ENCODE measurements around the gene SNRPE. TPM values are rescaled to one million over a fixed set of nuclear protein-coding genes. Genes with fewer than 3 reads are reported as not detected.

SNRPE gene
- total RNA-seq, 1 experiment from 2014 or later = 236 TPM

- POLR2A ChIA-PET = no interaction called here
- CTCF ChIA-PET = no interaction called here
Observed at GRCh38 chr1:203914292-203914691, 52.9 kb downstream of the SNRPE start.

GRCh38 chr1:203915811-203916210 lies 54.4 kb downstream of the SNRPE start:
- no peaks in the 10 kb centered on the region for H3K36me3 ChIP-seq (ENCODE audit: control insufficient read depth, insufficient read depth, low read length)
- Mint-ChIP-seq H3K27me3 (ENCODE audit: insufficient read depth, unreplicated experiment) (no peaks in the 10 kb centered on the region), H3K9me3 (ENCODE audit: unreplicated experiment) (peaks cover 13% of the 10 kb centered on the region), H3K36me3 (ENCODE audit: insufficient read depth, unreplicated experiment) (no peaks in the 10 kb centered on the region), H3K4me1 (ENCODE audit: low read depth, unreplicated experiment) (no peaks in the 10 kb centered on the region), H3K4me3 (ENCODE audit: unreplicated experiment) (no peak overlapping the region), H3K27ac (ENCODE audit: unreplicated experiment) (no peak overlapping the region)
- ChIA-PET POLR2A (no interaction called here), CTCF (no interaction called here)
- no TSS peak for BruUV-seq (replicated peaks)
- DNase-seq = no peak
- H3K27me3 ChIP-seq (replicated peaks; ENCODE audit: control insufficient read depth, insufficient read depth, low read length) = no peaks in the 10 kb centered on the region
- H3K9me3 ChIP-seq = peaks cover 3% of the 10 kb centered on the region; the same call in 1 of the 2 replicates
- TF ChIP-seq CTCF (IDR thresholded peaks at IDR 0.05; ENCODE audit: insufficient read depth in 1 of 2, low read depth in 1 of 2, low read length in 1 of 2, severe bottlenecking in 1 of 2, unreplicated experiment in 1 of 2) = no peak
- no peaks in the 10 kb centered on the region for H3K4me1 ChIP-seq
- no peak overlapping the region for H3K4me3 ChIP-seq (ENCODE audit: low read depth, low read length)
- intact Hi-C loops (cut with micrococcal nuclease; ENCODE audit: unreplicated experiment) = no loop called here

More at GRCh38 chr1:203914292-203914691, 52.9 kb downstream of the SNRPE start:
- H3K4me3 ChIP-seq (ENCODE audit: low read depth, low read length) = no peak overlapping the region
- peaks cover 3% of the 10 kb centered on the region; the same call in 1 of the 2 replicates for H3K9me3 ChIP-seq
- DNase-seq = no peak
- no peaks in the 10 kb centered on the region for H3K36me3 ChIP-seq (ENCODE audit: control insufficient read depth, insufficient read depth, low read length)
- H3K9me3 Mint-ChIP-seq (ENCODE audit: unreplicated experiment) = peaks cover 13% of the 10 kb centered on the region
- no peak for TF ChIP-seq CTCF (IDR thresholded peaks at IDR 0.05; ENCODE audit: insufficient read depth in 1 of 2, low read depth in 1 of 2, low read length in 1 of 2, severe bottlenecking in 1 of 2, unreplicated experiment in 1 of 2)
- no peaks in the 10 kb centered on the region for H3K4me1 ChIP-seq
- no peaks in the 10 kb centered on the region for H3K36me3 Mint-ChIP-seq (ENCODE audit: insufficient read depth, unreplicated experiment)
- no TSS peak for BruUV-seq (replicated peaks)
- intact Hi-C loops (cut with micrococcal nuclease; ENCODE audit: unreplicated experiment) = no loop called here
- H3K4me1 Mint-ChIP-seq (ENCODE audit: low read depth, unreplicated experiment) = no peaks in the 10 kb centered on the region
- H3K27me3 ChIP-seq (replicated peaks; ENCODE audit: control insufficient read depth, insufficient read depth, low read length) = no peaks in the 10 kb centered on the region
- no peak overlapping the region for H3K27ac Mint-ChIP-seq (ENCODE audit: unreplicated experiment)
- H3K27me3 Mint-ChIP-seq (ENCODE audit: insufficient read depth, unreplicated experiment) = no peaks in the 10 kb centered on the region
- no peak overlapping the region for H3K4me3 Mint-ChIP-seq (ENCODE audit: unreplicated experiment)

GRCh38 chr1:203916756-203917155 lies 55.4 kb downstream of the SNRPE start:
- DNase-seq = no peak
- no peak overlapping the region for H3K4me3 ChIP-seq (ENCODE audit: low read depth, low read length)
- Mint-ChIP-seq H3K9me3 (ENCODE audit: unreplicated experiment) (peaks cover 13% of the 10 kb centered on the region), H3K4me3 (ENCODE audit: unreplicated experiment) (no peak overlapping the region), H3K36me3 (ENCODE audit: insufficient read depth, unreplicated experiment) (no peaks in the 10 kb centered on the region), H3K27me3 (ENCODE audit: insufficient read depth, unreplicated experiment) (no peaks in the 10 kb centered on the region), H3K27ac (ENCODE audit: unreplicated experiment) (no peak overlapping the region), H3K4me1 (ENCODE audit: low read depth, unreplicated experiment) (no peaks in the 10 kb centered on the region)
- no peaks in the 10 kb centered on the region for H3K4me1 ChIP-seq
- ChIA-PET CTCF (no interaction called here), POLR2A (no interaction called here)
- BruUV-seq (replicated peaks) = no TSS peak
- H3K27me3 ChIP-seq (replicated peaks; ENCODE audit: control insufficient read depth, insufficient read depth, low read length) = no peaks in the 10 kb centered on the region
- intact Hi-C loops (cut with micrococcal nuclease; ENCODE audit: unreplicated experiment) = no loop called here
- peaks cover 3% of the 10 kb centered on the region; the same call in 1 of the 2 replicates for H3K9me3 ChIP-seq
- no peaks in the 10 kb centered on the region for H3K36me3 ChIP-seq (ENCODE audit: control insufficient read depth, insufficient read depth, low read length)
- no peak for TF ChIP-seq CTCF (IDR thresholded peaks at IDR 0.05; ENCODE audit: insufficient read depth in 1 of 2, low read depth in 1 of 2, low read length in 1 of 2, severe bottlenecking in 1 of 2, unreplicated experiment in 1 of 2)

Other genes starting within 250 kb of the SNRPE start
- 13.4 and 14.3 TPM in 2 replicates for gene ATP2B4, start 234.8 kb upstream of the SNRPE start, total RNA-seq (2022)
- not detected in 2 replicates for gene LAX1, start 96.4 kb upstream of the SNRPE start, total RNA-seq (2022)
- 19.9 and 20.5 TPM in 2 replicates for gene ZBED6, start 66.0 kb upstream of the SNRPE start, total RNA-seq (2022)
- 66.7 and 71.1 TPM in 2 replicates for gene ZC3H11A, start 66.0 kb upstream of the SNRPE start, total RNA-seq (2022)
- 31.5 and 34.5 TPM in 2 replicates for gene SOX13, start 211.5 kb downstream of the SNRPE start, total RNA-seq (2022)